GM18868 (cell line): ENCODE data around the gene WDR33.

Experiments used
- ATAC-seq: cut with Tn5 transposase; IDR thresholded peaks from one replicate; pipeline ENCODE4 v1.9.1; 2021; ENCODE audit warnings: mild to moderate bottlenecking, moderate library complexity; ENCODE audit not compliant: unreplicated experiment

The WDR33 gene

GRCh38 chr2:127658641-127659407, 152.1 kb downstream of the WDR33 start:
- ATAC-seq = no peak

- ATAC-seq = no peak
Measured at GRCh38 chr2:127658146-127658545, 152.8 kb downstream of the WDR33 start.

GRCh38 chr2:127657232-127657595, 153.8 kb downstream of the WDR33 start:
- no peak for ATAC-seq

DNA sequence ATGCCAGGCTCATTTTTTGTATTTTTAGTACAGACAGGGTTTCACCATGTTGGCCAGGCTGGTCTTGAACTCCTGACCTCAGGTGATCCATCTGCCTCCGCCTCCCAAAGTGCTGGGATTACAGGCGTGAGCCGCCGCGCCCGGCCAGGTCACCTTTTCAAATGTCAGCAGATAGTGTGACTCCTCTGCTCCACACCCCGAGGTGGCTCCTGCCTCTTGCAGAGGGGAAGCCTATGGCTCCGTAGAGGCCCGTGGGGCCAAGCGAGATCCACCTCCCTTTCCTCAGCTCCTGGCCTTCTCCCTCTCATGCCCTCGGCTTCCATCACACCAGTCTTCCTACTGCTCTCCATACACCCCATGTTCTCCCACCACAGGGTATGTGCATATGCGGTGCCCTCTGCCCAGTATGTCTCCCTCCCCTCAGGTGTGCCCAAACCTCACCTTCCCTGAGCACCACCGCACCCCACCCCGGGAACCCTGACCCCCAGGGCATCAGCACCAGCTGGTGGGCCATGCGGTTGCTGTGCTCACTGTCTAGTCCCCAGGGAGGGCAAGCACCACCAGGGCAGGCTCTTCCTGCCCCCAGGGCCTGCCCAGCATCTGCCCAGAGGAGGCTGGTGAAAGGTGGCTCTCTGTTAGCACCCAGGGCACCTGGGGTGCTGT, 154.3 kb downstream of the WDR33 start:
- no peak for ATAC-seq

DNA sequence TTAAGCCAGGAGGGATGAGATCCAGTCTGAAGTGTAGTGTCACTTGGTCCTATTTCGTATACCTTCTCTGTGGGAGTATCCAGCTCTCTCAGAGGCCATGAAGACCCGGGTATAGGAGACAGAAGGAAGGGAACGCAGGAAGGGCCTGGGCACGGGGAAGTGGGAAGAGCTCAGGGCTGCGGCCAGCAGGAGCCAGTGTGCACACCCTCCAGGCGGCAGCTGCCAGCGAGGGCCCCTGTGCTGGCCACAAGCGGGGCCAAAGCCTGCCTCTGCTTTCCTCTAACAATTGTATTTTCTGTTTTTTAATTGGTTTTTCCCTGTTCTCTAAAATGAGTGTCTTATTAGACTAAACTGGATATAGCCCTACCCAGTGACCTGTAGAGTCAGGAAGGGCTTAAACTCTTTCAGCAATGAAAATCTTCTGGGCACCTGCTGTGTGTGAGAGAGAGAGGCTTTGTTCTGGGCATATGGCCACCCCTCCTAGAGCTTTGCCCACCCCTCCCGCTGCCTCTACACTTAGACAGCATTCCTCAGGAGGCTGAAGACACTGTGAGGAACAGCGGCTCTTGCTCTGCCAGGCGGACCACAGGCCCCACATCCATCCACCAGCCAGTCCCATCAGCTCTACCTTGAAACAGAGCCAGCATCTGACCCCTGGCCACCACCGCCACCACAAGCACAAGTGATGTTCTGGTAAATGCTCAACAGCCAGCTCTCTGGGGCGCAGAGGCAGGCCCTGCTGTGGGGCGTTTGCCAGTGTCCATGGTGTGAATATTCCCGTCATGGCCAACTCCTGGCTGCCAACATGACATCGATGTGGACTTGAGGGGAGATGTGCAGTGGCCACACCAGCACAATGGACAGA, 155.5 kb downstream of the WDR33 start:
- ATAC-seq = no peak

DNA sequence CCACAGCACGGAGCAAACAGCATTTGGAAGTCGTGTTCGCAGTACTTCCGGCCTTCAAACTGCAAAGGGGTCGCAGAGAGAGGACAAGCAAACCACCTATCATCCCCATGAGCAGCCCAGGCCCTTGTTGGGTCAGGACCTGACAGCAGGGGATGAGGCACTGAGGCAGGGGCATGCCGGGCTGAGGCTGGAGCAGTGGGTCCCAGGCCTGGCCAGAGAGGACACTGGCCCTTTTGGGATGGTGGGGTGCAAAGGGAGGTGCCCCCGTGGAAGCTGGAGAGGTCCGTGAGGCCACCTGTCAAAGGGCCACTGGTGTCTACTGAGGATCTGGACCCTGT, 156.2 kb downstream of the WDR33 start:
- no peak for ATAC-seq

GRCh38 chr2:127654084-127654837, 156.7 kb downstream of the WDR33 start:
- ATAC-seq = no peak

GRCh38 chr2:127653421-127654083, 157.4 kb downstream of the WDR33 start:
- no peak for ATAC-seq

DNA sequence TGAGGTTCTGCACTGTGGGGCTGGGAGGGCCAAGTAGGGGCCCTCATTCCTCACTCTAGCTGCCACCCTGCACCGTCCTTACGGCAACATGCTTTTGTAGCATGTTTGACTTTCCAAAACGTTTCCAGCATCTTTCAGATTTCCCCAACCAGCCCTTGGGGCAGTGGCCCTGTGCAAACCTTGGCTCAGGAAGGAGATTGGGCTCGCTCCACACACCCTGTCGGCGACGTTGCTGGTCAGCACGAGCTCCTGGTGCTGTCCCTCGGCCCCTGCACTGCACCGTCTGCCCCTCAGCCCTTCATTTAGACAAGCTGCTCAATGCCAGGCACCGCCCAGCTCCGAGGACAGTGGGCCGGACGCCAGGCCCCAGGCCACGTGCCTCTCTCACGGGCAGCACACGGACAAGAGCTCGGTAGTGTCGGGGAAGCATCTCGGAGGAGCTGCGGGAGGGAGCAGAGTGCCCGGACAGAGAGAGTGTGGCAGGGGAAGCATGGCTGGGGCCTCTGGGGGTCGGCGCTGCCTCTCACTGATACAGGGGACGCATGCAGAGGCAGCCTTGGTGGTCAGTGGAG, 158.1 kb downstream of the WDR33 start:
- no peak for ATAC-seq

DNA sequence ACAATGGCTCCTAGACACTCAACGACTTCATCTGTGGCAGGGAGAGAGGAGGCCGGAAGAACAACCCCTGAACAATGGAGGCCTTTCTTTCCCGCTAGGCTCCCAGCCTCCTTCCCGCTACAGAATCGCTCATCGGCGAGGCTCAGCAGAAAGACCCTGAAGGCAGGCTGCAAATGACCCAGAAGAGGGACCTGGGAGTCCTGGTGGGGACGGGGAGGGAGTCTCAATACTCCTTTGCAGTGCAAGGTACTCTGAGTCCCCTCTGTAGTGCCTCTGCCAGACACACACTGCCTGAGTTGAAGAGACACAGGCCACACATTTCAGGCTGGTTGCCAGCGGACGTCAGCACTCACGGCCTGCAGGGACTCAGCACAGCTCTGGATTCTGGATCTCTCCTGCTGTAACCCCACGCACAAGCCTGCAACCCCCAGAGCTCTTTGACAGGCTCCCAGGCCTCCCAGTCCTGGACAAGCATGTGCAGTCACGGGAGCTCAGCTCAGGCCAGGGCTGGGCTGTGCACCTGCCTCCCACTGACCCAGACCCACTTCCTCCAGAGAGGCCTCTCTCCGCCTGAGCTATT, 158.9 kb downstream of the WDR33 start:
- ATAC-seq = no peak

DNA sequence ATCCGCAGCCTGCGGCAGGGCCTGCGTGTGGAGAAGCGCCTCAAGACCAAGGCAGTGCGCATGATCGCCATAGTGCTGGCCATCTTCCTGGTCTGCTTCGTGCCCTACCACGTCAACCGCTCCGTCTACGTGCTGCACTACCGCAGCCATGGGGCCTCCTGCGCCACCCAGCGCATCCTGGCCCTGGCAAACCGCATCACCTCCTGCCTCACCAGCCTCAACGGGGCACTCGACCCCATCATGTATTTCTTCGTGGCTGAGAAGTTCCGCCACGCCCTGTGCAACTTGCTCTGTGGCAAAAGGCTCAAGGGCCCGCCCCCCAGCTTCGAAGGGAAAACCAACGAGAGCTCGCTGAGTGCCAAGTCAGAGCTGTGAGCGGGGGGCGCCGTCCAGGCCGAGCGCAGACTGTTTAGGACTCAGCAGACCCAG, 159.6 kb downstream of the WDR33 start:
- no peak for ATAC-seq
